Activated gamma-delta T cell (primary cell): ENCODE data around the gene PAXIP1.
"Not testable (repeated sequence)": the region's sequence is repeated elsewhere in the genome, so short reads cannot be mapped to it uniquely, and the experiment has no call there.

Experiments used
- DNase-seq: peaks from one replicate; lab custom pipeline; 2025; lab: John Stamatoyannopoulos, UW

PAXIP1 gene

GRCh38 chr7:154946166-154946565 lies 56.8 kb downstream of the PAXIP1 start:
- DNase-seq, result no peak

GRCh38 chr7:154943906-154944305 lies 59.0 kb downstream of the PAXIP1 start:
- no peak for DNase-seq

GRCh38 chr7:154942691-154943090 lies 60.2 kb downstream of the PAXIP1 start:
- DNase-seq, result no peak

GRCh38 chr7:154937837-154938236 lies 65.1 kb downstream of the PAXIP1 start:
- no peak for DNase-seq

GRCh38 chr7:154934353-154934952 lies 68.5 kb downstream of the PAXIP1 start:
- DNase-seq, result not testable (repeated sequence)

- DNase-seq, result no peak
These were observed 71.0 kb downstream of the PAXIP1 start for GRCh38 chr7:154931906-154932305.

GRCh38 chr7:154929006-154929726 lies 73.8 kb downstream of the PAXIP1 start:
- DNase-seq, result no peak

GRCh38 chr7:154928136-154929005 lies 74.6 kb downstream of the PAXIP1 start:
- DNase-seq, result no peak

GRCh38 chr7:154927624-154928125 lies 75.2 kb downstream of the PAXIP1 start:
- DNase-seq, result no peak

GRCh38 chr7:154922472-154922871 lies 80.5 kb downstream of the PAXIP1 start:
- not testable (repeated sequence) for DNase-seq

- DNase-seq, result no peak
These were observed 83.3 kb downstream of the PAXIP1 start for GRCh38 chr7:154919344-154920225.

GRCh38 chr7:154918741-154919140 lies 84.2 kb downstream of the PAXIP1 start:
- no peak for DNase-seq

GRCh38 chr7:154918266-154918665 lies 84.7 kb downstream of the PAXIP1 start:
- no peak for DNase-seq

GRCh38 chr7:154917808-154918160 lies 85.1 kb downstream of the PAXIP1 start:
- DNase-seq, result no peak

GRCh38 chr7:154916856-154917807 lies 85.8 kb downstream of the PAXIP1 start:
- no peak for DNase-seq

- no peak for DNase-seq
These were observed 86.5 kb downstream of the PAXIP1 start for GRCh38 chr7:154916381-154916780.

GRCh38 chr7:154915600-154915999 lies 87.3 kb downstream of the PAXIP1 start:
- DNase-seq, result no peak

- DNase-seq, result no peak
These were observed 87.9 kb downstream of the PAXIP1 start for GRCh38 chr7:154914996-154915380.

- DNase-seq, result no peak
These were observed 88.5 kb downstream of the PAXIP1 start for GRCh38 chr7:154914308-154914995.
